A673 (cell line): Measurements from ENCODE around the gene SERGEF.

Experiments
- EZH2 ChIP-seq: fragments of 200-600 bp; sonication (generic); IDR thresholded peaks from 2 replicates; pipeline ENCODE4 v1.6.1; 2017; ENCODE audit warnings: borderline replicate concordance, low read depth, mild to moderate bottlenecking, mixed read lengths, antibody characterized with exemption, low read length; ENCODE audit not compliant: poor library complexity, severe bottlenecking
- TF ChIP-seq, protein P1 (sequence below): fragments of 300-800, 200-600 bp; sonication (generic); conservative IDR thresholded peaks from 2 replicates; pipeline ENCODE4 v1.5.1; 2017; ENCODE audit warnings: low read depth, mild to moderate bottlenecking, antibody characterized with exemption, low read length, moderate library complexity, mixed read lengths

DNA sequence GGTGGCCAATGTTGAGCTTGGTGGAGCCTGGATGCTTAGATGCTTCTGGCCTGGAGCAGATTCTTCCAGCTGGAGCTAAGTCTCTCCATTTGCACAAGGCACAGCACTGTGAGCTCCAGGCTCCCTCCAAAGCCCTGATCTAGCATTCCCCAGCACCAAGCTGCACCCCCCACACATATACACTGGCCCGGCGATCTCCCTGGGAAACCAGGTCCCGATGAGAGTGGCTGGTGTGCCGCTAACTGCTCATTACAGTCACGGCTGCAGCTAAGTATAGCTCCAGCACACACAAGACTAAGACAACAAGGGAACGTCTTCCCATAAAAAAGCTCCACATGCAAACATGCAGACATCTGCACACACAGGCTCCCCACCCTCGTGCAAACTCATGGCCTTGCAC lies 260.7 kb downstream of the SERGEF start:
- TF ChIP-seq EZH2: no peak
- TF ChIP-seq, protein P1, sequence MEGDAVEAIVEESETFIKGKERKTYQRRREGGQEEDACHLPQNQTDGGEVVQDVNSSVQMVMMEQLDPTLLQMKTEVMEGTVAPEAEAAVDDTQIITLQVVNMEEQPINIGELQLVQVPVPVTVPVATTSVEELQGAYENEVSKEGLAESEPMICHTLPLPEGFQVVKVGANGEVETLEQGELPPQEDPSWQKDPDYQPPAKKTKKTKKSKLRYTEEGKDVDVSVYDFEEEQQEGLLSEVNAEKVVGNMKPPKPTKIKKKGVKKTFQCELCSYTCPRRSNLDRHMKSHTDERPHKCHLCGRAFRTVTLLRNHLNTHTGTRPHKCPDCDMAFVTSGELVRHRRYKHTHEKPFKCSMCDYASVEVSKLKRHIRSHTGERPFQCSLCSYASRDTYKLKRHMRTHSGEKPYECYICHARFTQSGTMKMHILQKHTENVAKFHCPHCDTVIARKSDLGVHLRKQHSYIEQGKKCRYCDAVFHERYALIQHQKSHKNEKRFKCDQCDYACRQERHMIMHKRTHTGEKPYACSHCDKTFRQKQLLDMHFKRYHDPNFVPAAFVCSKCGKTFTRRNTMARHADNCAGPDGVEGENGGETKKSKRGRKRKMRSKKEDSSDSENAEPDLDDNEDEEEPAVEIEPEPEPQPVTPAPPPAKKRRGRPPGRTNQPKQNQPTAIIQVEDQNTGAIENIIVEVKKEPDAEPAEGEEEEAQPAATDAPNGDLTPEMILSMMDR: no peak
